B cell (primary cell): ENCODE results near the gene ANKHD1. TPM values are rescaled to one million over a fixed set of nuclear protein-coding genes. Genes with fewer than 3 reads are reported as not detected.

ENCODE experiments used
- ATAC-seq: fragments of 200-7000 bp; cut with Tn5 transposase; one replicate; pipeline ENCODE4 v1.10.0; 2021; ENCODE audit warnings: low read depth, mild to moderate bottlenecking, moderate number of reproducible peaks, moderate library complexity
- CTCF ChIA-PET: fragments of 350-600 bp; sonication (Branson Sonifier 250); formaldehyde crosslinking; loops from one replicate; lab custom pipeline; 2021; ENCODE audit warnings: antibody characterized with exemption, inconsistent platforms; lab: Charles Lee
- POLR2A ChIA-PET: fragments of 350-600 bp; sonication (Branson Sonifier 250); formaldehyde crosslinking; loops from one replicate; lab custom pipeline; 2021; ENCODE audit warnings: antibody characterized with exemption; lab: Charles Lee
- DNase-seq: peaks from one replicate; pipeline ENCODE4 v3.0.0; 2013
- H2AFZ ChIP-seq: 2 replicates; pipeline ENCODE4 v1.6.1; 2012; ENCODE audit warnings: mild to moderate bottlenecking, low read depth, low read length; ENCODE audit not compliant: insufficient read depth, poor library complexity, severe bottlenecking
- H3K27ac ChIP-seq, 2 donors: 1 replicate in 1 of 2; 2 replicates in 1 of 2; pipeline ENCODE4 v1.5.1; 2012 to 2013; ENCODE audit warnings: low read length in 2 of 2, mild to moderate bottlenecking in 2 of 2, moderate library complexity in 1 of 2
- H3K27me3 ChIP-seq, 4 experiments: fragments of 200-600 bp in 1 of 4; sonication (generic) in 1 of 4; replicated peaks in 1 of 4; 1 replicate in 2 of 4; 2 replicates in 2 of 4; pipeline versions ENCODE4 v1.6.1 to v1.7.0; 2013 to 2016; ENCODE audit warnings: low read length in 3 of 4, mild to moderate bottlenecking in 2 of 4, mixed read lengths in 1 of 4, moderate library complexity in 1 of 4; ENCODE audit not compliant: insufficient read depth in 4 of 4, control insufficient read depth in 3 of 4; ENCODE audit errors: control extremely low read depth in 1 of 4
- H3K36me3 ChIP-seq, 2 experiments: replicated peaks in 1 of 2; 1 replicate in 1 of 2; 2 replicates in 1 of 2; pipeline versions ENCODE4 v1.6.1 to v1.7.1; 2013; ENCODE audit warnings: low read length in 1 of 2; ENCODE audit not compliant: insufficient read depth in 2 of 2, control insufficient read depth in 1 of 2; ENCODE audit errors: control extremely low read depth in 1 of 2, extremely low read depth in 1 of 2
- H3K4me1 ChIP-seq, 2 donors: fragments of 200-600 bp in 1 of 2; sonication (generic) in 1 of 2; 1 replicate in 1 of 2; 2 replicates in 1 of 2; pipeline versions ENCODE4 v1.5.1 to v1.6.1; 2013 to 2017; ENCODE audit warnings: low read length in 2 of 2; ENCODE audit not compliant: control insufficient read depth in 2 of 2, insufficient read depth in 2 of 2
- H3K4me2 ChIP-seq: replicated peaks from 2 replicates; pipeline ENCODE3; 2012; ENCODE audit warnings: mild to moderate bottlenecking, low read depth, low read length; ENCODE audit not compliant: poor library complexity, severe bottlenecking
- H3K4me3 ChIP-seq, 5 experiments: fragments of 200-600 bp in 1 of 5; sonication (generic) in 1 of 5; 1 replicate in 3 of 5; 2 replicates in 2 of 5; pipeline versions ENCODE4 v1.5.1 to v1.7.0; 2011 to 2016; ENCODE audit warnings: low read length in 4 of 5, mild to moderate bottlenecking in 4 of 5, low read depth in 2 of 5, control low read depth in 1 of 5, moderate library complexity in 1 of 5; ENCODE audit not compliant: insufficient read depth in 1 of 5; ENCODE audit errors: control extremely low read depth in 1 of 5, extremely low read depth in 1 of 5
- H3K79me2 ChIP-seq: fragments of 200-600 bp; sonication (generic); one replicate; pipeline ENCODE4 v1.6.0; 2016; ENCODE audit warnings: low read length; ENCODE audit not compliant: control insufficient read depth, insufficient read depth
- H3K9ac ChIP-seq: fragments of 200-600 bp; sonication (generic); 2 replicates; pipeline ENCODE4 v1.6.1; 2017; ENCODE audit warnings: mild to moderate bottlenecking, low read length, moderate library complexity
- H3K9me3 ChIP-seq, 3 donors: one replicate each; pipeline versions ENCODE4 v1.6.1 to v1.7.1; 2013; ENCODE audit warnings: low read length in 2 of 3; ENCODE audit not compliant: control insufficient read depth in 2 of 3, insufficient read depth in 1 of 3; ENCODE audit errors: control extremely low read depth in 1 of 3
- H4K20me1 ChIP-seq: 2 replicates; pipeline ENCODE4 v1.6.0; 2012; ENCODE audit warnings: mild to moderate bottlenecking, low read length; ENCODE audit not compliant: insufficient read depth, control insufficient read depth, poor library complexity, severe bottlenecking
- H3K27ac Mint-ChIP-seq: one replicate; pipeline ENCODE4 v1.8.0; 2021; ENCODE audit warnings: mixed read lengths
- H3K27me3 Mint-ChIP-seq: one replicate; pipeline ENCODE4 v1.8.0; 2021; ENCODE audit warnings: mixed read lengths
- H3K4me1 Mint-ChIP-seq: one replicate; pipeline ENCODE4 v1.8.0; 2021; ENCODE audit warnings: mixed read lengths
- H3K4me3 Mint-ChIP-seq: one replicate; pipeline ENCODE4 v1.8.0; 2021; ENCODE audit warnings: mixed read lengths
- H3K9me3 Mint-ChIP-seq: one replicate; pipeline ENCODE4 v1.8.0; 2022; ENCODE audit warnings: mixed read lengths; ENCODE audit not compliant: insufficient read depth
- CTCF ChIP-seq: fragments of 200-600 bp; IDR thresholded peaks from one replicate; pipeline ENCODE4 v1.8.0; 2022; ENCODE audit warnings: antibody characterized with exemption, mild to moderate bottlenecking
- EZH2 ChIP-seq: IDR thresholded peaks from 2 replicates; pipeline ENCODE4 v1.6.1; 2012; ENCODE audit warnings: borderline replicate concordance, low read depth, mild to moderate bottlenecking, moderate library complexity, low read length; ENCODE audit not compliant: insufficient read depth, poor library complexity, severe bottlenecking
- WGBS: methylation state at CpG from one replicate; pipeline ENCODE4 v1.1.5; 2013; ENCODE audit warnings: missing lambda C conversion rate; ENCODE audit not compliant: insufficient coverage; 5-methylcytosine and 5-hydroxymethylcytosine counted together
- intact Hi-C: fragments of 100-400 bp; cut with micrococcal nuclease; formaldehyde crosslinking; loops from one replicate; pipeline ENCODE4 v1.10.0; 2022
- polyA plus RNA-seq: library from polyadenylated mRNA; depleted of rRNA; stranded (reverse); fragments of >200 nt; gene quantifications from 2 replicates; pipeline ENCODE4 v1.2.3, GENCODE V29; 2012
- total RNA-seq, 2 donors: library from RNA; stranded (reverse); fragments of 120-200 nt in 1 of 2; gene quantifications; 1 replicate in 1 of 2; 2 replicates in 1 of 2; pipeline versions ENCODE4 v1.2.3 to v1.2.4, GENCODE V29; 2013 to 2022

Gene ANKHD1
- total and polyA plus RNA-seq, 2 donors (not counting 1 experiment from before 2014, with no cell fraction given) = 96.3 to 246 TPM

GRCh38 chr5:140388052-140388451 is 13.6 kb upstream of the ANKHD1 start:
- Mint-ChIP-seq H3K9me3 (no peaks in the 10 kb centered on the region), H3K27ac (no peak overlapping the region), H3K27me3 (no peaks in the 10 kb centered on the region), H3K4me3 (no peak overlapping the region), H3K4me1 (no peaks in the 10 kb centered on the region)
- no peaks in the 10 kb centered on the region for H3K4me1 ChIP-seq
- H3K4me2 ChIP-seq = no peak overlapping the region
- H4K20me1 ChIP-seq = no peaks in the 10 kb centered on the region
- TF ChIP-seq EZH2 = no peak
- TF ChIP-seq CTCF = no peak
- H3K9me3 ChIP-seq = no peaks in the 10 kb centered on the region
- ChIA-PET POLR2A (interaction anchor here (0.9 kb wide), 1 partner anchor 13 kb away, joined by 3 read pairs; the partner anchor contains the start of gene ANKHD1), CTCF (interaction anchor here (1.0 to 5.6 kb wide), 2 partner anchors 15 to 36 kb away, joined by 3 to 25 read pairs; no protein-coding TSS in a partner anchor)
- intact Hi-C loops = no loop called here
- DNase-seq = no peak
- no peaks in the 10 kb centered on the region for H3K27me3 ChIP-seq
- no CpG with 5 or more reads among the region's 2 CpGs for WGBS
- H3K79me2 ChIP-seq = no peaks in the 10 kb centered on the region
- H3K27ac ChIP-seq = no peak overlapping the region
- no peak overlapping the region for H2AFZ ChIP-seq
- ATAC-seq = no peak
- H3K9ac ChIP-seq = no peak overlapping the region
- no peak overlapping the region for H3K4me3 ChIP-seq
- H3K36me3 ChIP-seq = no peaks in the 10 kb centered on the region

GRCh38 chr5:140391312-140391711 is 10.3 kb upstream of the ANKHD1 start:
- no peaks in the 10 kb centered on the region for H3K27me3 ChIP-seq
- no peaks in the 10 kb centered on the region for H3K36me3 ChIP-seq
- DNase-seq (no peak), ATAC-seq (no peak)
- H3K9ac ChIP-seq = no peak overlapping the region
- no peak overlapping the region for H2AFZ ChIP-seq
- intact Hi-C loops = no loop called here
- H3K4me2 ChIP-seq = no peak overlapping the region
- H3K27ac ChIP-seq = no peak overlapping the region
- no peaks in the 10 kb centered on the region for H3K9me3 Mint-ChIP-seq
- TF ChIP-seq CTCF (no peak), EZH2 (no peak)
- ChIA-PET CTCF (no interaction called here), POLR2A (no interaction called here)
- no peaks in the 10 kb centered on the region for H4K20me1 ChIP-seq
- H3K4me1 ChIP-seq = no peaks in the 10 kb centered on the region
- H3K79me2 ChIP-seq = no peaks in the 10 kb centered on the region
- H3K4me3 ChIP-seq = no peak overlapping the region
- H3K4me1 Mint-ChIP-seq = no peaks in the 10 kb centered on the region
- H3K9me3 ChIP-seq = no peaks in the 10 kb centered on the region
- H3K4me3 Mint-ChIP-seq = no peak overlapping the region
- WGBS = 100% methylated on average over 1 of the region's 1 CpG
- no peak overlapping the region for H3K27ac Mint-ChIP-seq
- H3K27me3 Mint-ChIP-seq = no peaks in the 10 kb centered on the region
